GM12878 (cell line): ENCODE results near the gene SPTBN1.

Experiments
- CHD2 ChIP-seq: IDR thresholded peaks from 2 replicates; pipeline ENCODE4 v1.6.1; 2011; ENCODE audit warnings: low read depth, low read length, improper control_type of control experiment, borderline replicate concordance
- EP300 ChIP-seq, 2 experiments: fragments of 150-350 bp in 1 of 2; IDR thresholded peaks; 2 replicates each; pipeline ENCODE4 v1.6.1; 2011 to 2012; ENCODE audit warnings: low read depth in 2 of 2, low read length in 2 of 2, borderline replicate concordance in 1 of 2, improper control_type of control experiment in 1 of 2, inconsistent platforms in 1 of 2; ENCODE audit not compliant: control insufficient read depth in 1 of 2
- NBN ChIP-seq: fragments of 450-650 bp; IDR thresholded peaks from 2 replicates; pipeline ENCODE4 v1.6.1; 2016
- PML ChIP-seq: IDR thresholded peaks from 2 replicates; pipeline ENCODE4 v1.6.1; 2012; ENCODE audit warnings: low read length, inconsistent platforms
- USF2 ChIP-seq: IDR thresholded peaks from 2 replicates; pipeline ENCODE4 v1.6.1; 2011; ENCODE audit warnings: low read depth, low read length, improper control_type of control experiment, borderline replicate concordance
- TF ChIP-seq, protein P1 (sequence below), 3 experiments: IDR thresholded peaks in 2 of 3; conservative IDR thresholded peaks in 1 of 3; 2 replicates each; pipeline ENCODE4 v1.5.1; 2011; ENCODE audit warnings: low read depth in 3 of 3, low read length in 3 of 3, mild to moderate bottlenecking in 3 of 3, control low read depth in 2 of 3, moderate library complexity in 2 of 3, inconsistent platforms in 1 of 3, mixed read lengths in 1 of 3; ENCODE audit not compliant: control insufficient read depth in 2 of 3, insufficient read depth in 1 of 3; ENCODE audit errors: extremely low read depth in 1 of 3
- TF ChIP-seq, protein P2 (sequence below): fragments of 450-650 bp; formaldehyde crosslinking; IDR thresholded peaks from 2 replicates; pipeline ENCODE4 v1.4.0; 2022; ENCODE audit warnings: mild to moderate bottlenecking, moderate library complexity

DNA sequence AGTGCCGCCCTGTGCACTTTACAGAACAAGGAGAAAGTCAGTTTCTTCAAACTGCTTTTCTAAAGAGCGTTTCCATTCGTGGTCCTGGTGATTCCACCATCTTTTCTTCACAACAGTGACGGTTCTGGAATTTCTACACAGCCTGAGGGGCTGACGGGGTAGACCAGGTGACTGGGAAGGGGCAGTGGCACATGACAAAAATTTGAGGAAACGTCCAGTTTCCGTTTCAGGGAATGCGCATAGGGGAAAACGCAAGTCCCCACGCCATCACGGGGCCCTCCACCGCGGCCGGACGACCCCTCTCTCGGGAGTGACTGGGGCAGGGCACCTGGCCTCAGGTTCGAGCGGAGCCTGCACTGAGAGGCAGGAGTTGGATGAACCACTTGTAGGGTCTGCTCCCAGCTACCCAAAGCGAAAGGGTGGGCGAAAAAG is 980 bp upstream of the SPTBN1 start:
- TF ChIP-seq PML (no peak), NBN (no peak), USF2 (no peak), CHD2 (no peak), EP300 (IDR thresholded peaks at IDR 0.05; ENCODE audit: borderline replicate concordance in 1 of 2, control insufficient read depth in 1 of 2, low read depth in 2 of 2, low read length in 2 of 2) (no peak)
- TF ChIP-seq, protein P1, sequence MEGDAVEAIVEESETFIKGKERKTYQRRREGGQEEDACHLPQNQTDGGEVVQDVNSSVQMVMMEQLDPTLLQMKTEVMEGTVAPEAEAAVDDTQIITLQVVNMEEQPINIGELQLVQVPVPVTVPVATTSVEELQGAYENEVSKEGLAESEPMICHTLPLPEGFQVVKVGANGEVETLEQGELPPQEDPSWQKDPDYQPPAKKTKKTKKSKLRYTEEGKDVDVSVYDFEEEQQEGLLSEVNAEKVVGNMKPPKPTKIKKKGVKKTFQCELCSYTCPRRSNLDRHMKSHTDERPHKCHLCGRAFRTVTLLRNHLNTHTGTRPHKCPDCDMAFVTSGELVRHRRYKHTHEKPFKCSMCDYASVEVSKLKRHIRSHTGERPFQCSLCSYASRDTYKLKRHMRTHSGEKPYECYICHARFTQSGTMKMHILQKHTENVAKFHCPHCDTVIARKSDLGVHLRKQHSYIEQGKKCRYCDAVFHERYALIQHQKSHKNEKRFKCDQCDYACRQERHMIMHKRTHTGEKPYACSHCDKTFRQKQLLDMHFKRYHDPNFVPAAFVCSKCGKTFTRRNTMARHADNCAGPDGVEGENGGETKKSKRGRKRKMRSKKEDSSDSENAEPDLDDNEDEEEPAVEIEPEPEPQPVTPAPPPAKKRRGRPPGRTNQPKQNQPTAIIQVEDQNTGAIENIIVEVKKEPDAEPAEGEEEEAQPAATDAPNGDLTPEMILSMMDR (IDR thresholded peaks at IDR 0.05 in 2 of 3, conservative IDR thresholded peaks at IDR 0.05 in 1 of 3; ENCODE audit: control insufficient read depth in 2 of 3, extremely low read depth in 1 of 3, insufficient read depth in 1 of 3, low read depth in 3 of 3, low read length in 3 of 3): no peak
- TF ChIP-seq, protein P2, sequence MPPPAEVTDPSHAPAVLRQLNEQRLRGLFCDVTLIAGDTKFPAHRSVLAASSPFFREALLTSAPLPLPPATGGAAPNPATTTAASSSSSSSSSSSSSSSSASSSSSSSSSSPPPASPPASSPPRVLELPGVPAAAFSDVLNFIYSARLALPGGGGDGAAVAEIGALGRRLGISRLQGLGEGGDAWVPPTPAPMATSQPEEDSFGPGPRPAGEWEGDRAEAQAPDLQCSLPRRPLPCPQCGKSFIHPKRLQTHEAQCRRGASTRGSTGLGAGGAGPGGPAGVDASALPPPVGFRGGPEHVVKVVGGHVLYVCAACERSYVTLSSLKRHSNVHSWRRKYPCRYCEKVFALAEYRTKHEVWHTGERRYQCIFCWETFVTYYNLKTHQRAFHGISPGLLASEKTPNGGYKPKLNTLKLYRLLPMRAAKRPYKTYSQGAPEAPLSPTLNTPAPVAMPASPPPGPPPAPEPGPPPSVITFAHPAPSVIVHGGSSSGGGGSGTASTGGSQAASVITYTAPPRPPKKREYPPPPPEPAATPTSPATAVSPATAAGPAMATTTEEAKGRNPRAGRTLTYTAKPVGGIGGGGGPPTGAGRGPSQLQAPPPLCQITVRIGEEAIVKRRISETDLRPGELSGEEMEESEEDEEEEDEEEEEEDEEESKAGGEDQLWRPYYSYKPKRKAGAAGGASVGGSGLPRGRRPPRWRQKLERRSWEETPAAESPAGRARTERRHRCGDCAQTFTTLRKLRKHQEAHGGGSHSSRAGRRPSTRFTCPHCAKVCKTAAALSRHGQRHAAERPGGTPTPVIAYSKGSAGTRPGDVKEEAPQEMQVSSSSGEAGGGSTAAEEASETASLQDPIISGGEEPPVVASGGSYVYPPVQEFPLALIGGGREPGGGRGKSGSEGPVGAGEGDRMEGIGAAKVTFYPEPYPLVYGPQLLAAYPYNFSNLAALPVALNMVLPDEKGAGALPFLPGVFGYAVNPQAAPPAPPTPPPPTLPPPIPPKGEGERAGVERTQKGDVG (CRISPR knock-in tag): no peak
